Endometrial microvascular endothelial cells (primary cell): ENCODE measurements around the gene MUS81. TPM values are rescaled to one million over a fixed set of nuclear protein-coding genes. Genes with fewer than 3 reads are reported as not detected.

Experiments
- in situ Hi-C: cut with HindIII; loops from 2 replicates; pipeline ENCODE4 v1.10.0; 2017; ENCODE audit warnings: low sequenced_read_pairs, low pct_unique_long_range_greater_than_20kb; ENCODE audit errors: inconsistent ontology term
- total RNA-seq: library from RNA; depleted of rRNA; stranded (reverse); fragments of >200 nt; gene quantifications from one replicate; pipeline ENCODE4 v1.2.3, GENCODE V29; 2015; ENCODE audit errors: inconsistent ontology term

MUS81 gene
- total RNA-seq, 1 donor from 2014 or later: 50.1 TPM

DNA sequence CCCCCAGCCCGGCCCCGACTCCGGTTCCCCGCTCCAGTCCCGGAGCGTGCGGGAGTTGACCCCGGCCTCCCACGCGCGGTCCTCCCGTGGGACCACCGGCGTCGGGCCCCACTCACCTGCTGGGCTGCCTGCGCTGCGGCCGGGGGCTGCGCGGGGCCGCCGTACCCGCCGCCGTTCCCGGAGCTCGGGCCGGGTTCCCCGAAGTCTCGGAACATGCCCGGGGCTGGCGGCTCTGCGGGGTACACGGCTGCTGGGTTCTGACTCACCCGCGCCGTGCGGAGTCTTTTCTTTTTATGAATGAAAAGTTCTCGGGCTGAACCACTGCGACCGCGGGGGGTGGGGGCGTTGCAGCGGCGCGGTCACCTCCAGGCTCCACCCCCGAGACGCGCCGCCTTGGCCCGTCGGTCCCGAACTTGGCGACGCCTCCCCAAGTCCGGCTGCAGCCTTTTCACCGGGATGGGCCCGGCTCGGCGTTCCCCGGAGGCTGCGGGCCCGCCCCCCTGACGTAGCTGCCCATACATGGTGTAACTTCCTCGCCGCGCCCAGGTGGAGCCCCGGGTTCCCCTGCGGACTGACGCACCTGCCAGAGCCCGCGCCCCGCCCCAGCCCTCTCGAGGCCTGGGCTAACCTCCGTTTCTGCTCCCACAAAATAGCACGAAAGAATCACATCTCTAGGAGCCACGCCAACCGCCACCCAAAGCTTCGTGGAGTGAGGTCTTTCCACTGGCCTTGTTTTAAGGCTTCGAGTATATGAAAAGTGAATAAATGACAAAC lies 40.1 kb downstream of the MUS81 start, which contains the start of gene FOSL1:
FOSL1 (minus strand) TSS at position 264 of the 774 bp plus-strand sequence; CDS start at position 215, 49 bp downstream.
- in situ Hi-C loops: no loop called here

DNA sequence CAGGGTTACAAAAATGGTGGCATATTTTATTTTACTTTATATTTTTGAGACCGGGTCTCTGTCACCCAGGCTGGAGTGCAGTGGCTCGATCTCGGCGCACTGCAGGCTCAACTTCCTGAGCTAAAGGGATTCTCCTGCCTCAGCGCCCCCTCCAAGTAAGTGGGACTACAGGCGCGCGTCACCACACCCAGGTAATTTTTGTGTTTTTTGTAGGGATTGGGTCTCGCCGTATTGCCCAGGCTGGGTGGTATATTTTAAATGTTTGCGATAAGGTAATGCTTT lies 40.6 kb downstream of the MUS81 start:
- in situ Hi-C loops: no loop called here

DNA sequence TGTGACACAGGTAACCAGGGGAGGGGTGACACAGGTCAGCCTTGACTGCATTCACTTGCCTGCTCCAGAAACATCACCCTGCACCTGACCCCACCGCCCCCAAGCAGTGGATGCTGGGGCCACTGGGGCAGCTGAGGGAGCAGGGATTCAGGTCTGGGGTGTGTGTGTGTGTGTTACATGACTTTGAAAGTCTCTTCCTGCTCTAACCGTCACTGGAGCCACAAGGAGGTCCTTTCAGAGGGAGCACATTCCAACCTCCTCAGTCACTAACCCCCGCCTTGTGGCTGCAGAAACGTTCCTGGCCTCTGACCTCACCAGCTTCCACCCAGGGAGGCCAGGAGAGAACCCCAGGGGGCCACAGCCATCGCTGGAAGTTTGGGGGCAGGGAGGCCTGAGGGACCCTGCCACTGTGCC lies 42.8 kb downstream of the MUS81 start:
- in situ Hi-C loops: no loop called here

DNA sequence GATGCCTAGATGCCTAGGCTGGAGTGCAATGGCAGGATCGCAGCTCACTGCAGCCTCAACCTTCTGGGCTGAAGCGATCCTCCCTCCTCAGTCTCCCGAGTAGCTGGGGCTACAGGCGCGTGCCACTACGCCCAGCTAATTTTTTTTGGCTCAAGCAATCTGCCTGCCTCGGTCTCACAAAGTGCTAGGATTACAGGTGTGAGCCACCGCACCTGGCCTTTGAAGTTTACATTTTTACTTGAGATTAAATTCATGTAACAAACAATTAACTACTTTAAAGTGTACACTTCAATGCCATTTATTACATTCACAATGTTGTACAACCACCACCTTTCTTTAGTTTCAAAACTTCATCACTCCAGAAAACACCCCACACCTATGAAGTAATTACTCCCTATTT lies 43.5 kb downstream of the MUS81 start:
- in situ Hi-C loops: no loop called here

DNA sequence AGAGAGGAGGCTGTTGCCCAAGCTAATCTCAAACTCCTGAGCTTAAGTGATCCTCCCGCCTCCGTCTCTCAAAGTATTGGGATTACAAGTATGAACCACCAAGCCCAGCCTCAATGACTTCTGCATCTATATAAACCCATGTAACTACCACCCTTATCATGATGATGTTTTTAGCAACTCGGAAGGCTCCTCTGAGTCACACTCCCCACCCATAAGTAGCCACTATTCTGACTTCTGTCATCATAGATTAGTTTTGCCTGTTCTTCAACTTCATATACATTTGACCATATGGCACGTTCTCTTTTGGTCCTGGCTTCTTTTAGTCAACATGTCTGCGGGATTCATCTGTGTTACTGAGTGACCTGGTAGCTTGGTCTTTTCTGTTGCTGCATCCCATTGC lies 46.4 kb downstream of the MUS81 start:
- in situ Hi-C loops: no loop called here

DNA sequence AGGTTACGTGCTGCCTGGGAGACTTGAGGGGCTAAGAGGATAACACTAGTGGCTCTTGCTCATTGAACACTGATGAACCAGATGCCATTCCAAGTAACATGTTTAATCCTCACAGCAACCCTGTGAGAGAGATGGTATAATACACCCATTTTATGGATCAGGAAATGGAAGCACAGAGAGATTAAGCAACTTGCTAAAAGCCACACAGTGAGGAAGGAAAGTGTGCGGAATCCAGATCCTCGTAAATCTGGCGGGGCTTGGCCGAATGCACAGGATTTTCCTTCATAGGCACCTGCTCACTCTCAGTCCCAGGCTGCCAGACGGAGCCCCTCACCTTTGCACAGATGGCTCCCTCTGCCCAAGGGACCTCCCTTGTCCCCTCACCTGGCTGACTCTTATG lies 47.6 kb downstream of the MUS81 start:
- in situ Hi-C loops: no loop called here

DNA sequence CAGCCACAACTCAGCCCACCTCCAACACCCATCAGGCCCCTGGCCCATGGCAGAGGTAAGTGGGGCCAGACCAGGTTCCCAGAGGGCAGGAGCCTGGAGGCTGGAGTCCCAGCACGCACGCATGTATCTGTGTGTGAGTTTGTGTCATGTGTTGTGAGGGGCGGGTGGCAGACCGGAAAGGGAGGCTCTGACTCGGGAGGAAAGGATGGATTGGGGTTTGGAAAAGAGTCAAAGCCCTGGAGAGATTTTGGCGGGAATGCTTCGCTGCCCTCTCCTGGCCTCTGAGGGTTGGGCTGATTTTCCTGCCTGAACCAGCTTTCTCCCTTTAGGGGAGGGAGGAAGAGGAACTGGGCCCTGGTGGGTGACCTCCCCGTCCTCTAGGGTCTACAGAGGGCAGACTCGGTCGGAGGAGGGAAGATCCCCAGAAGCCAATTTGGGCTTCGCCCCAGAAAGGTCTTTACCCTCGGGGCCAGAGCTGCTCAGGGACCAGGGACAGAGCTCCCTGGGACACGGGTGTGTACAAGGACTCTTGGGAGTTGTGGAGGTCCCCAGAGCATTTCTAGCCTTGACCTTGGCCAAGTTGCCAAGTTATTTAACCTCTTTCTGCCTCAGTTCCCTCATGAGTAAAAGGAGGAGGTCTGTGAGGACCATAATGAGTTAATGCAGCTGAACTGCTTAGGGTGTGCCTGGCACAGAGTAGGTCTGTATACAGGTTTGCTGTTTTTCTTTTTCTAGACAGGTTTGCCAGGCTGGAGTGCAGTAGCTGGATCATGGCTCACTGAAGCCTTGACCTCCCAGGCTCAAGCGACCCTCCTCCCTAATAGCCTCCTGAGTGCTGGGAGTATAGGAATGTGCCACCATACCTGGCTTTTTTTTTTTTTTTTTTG lies 51.7 kb downstream of the MUS81 start:
- in situ Hi-C loops: no loop called here

DNA sequence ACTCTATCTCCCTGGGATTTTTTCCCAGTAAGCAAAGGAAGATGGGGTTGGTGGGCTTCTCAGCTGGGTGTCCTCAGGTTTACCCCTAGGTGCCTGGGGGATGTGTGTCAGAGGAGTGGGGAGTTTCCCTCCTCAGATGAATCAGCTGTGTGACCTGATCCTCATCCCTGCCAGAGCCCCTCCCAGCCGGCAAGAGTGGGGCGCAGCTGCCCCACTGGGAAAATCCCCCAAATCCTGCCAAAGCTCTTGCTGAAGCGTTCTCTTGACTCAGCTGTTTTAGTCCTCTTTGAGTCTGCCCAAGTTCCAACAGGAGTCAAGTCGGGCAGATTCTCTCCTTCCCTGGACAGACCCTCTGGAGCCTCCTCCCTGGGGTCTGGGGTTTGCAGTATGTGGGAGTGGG lies 52.6 kb downstream of the MUS81 start:
- in situ Hi-C loops: no loop called here

DNA sequence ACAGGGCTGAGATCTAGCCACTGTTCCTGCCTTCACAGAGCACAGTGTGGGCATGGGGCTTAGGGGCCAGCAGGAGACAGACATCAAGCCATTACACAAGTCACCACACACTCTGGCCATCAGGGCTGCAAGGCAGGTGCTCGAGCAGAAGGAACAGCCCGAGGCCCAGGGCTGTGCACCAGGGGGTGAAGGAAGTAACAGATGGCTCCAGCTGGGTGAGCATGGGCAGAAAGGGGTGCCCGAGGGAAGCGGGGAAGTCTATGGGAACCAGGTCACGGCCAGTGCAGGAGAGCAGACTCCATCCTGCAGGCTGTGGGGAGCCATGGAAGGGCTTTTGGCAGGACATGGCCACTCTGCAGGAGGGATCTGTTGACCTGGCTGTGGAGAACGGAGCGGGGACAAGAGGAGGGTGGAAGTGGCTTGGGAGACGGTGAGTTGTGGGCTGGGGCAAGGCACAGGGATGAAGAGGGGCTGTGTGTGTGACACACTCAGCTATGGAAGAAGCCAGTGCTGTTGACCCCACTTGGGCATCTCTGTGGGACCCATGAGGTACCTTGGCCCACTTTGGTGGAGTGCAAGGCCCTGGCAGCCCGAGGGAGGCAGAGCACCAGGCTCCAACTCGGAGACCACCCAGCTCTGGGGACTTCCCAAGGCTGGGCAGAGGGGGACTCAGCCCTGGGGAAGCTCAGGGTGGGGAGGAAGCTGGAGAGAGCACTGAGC lies 55.0 kb downstream of the MUS81 start:
- in situ Hi-C loops: no loop called here

DNA sequence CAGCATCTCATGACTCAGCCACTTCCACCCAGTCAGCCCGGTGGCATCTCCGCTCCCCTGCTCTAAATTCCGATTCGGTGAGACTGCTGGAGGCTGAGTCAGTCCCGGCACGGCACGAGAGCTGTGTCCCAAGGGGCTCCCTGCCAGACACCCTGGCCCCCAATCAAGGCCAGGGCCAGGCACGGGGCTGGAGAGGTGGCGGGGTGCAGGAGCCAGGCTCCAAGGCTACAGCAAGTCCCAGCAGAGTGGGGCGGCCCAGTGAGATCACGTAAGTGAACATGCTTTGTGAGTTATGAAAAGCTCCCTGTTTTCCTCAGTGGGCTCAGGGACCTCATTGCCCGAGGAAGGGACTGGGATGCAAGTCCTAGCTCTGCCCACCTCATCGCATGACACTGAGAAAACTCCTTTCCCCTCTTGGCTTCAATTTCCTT lies 55.6 kb downstream of the MUS81 start:
- in situ Hi-C loops: no loop called here

Other genes starting within 250 kb of the MUS81 start
- gene MAP3K11, start 246.2 kb upstream of the MUS81 start, total RNA-seq: 101 TPM
- gene PCNX3, start 244.7 kb upstream of the MUS81 start, total RNA-seq: 44.9 TPM
- 53.4 TPM for gene SIPA1, start 222.3 kb upstream of the MUS81 start, total RNA-seq
- gene RELA, start 197.5 kb upstream of the MUS81 start, total RNA-seq: 69.7 TPM
- gene KAT5, start 148.2 kb upstream of the MUS81 start, total RNA-seq: 34.0 TPM
- gene RNASEH2C, start 139.6 kb upstream of the MUS81 start, total RNA-seq: 110 TPM
- gene AP5B1, start 79.5 kb upstream of the MUS81 start, total RNA-seq: 8.5 TPM
- not detected for gene OVOL1, start 73.4 kb upstream of the MUS81 start, total RNA-seq
- gene SNX32, start 26.5 kb upstream of the MUS81 start, total RNA-seq: not detected
- 2,359 TPM for gene CFL1, start 2.3 kb upstream of the MUS81 start, total RNA-seq
- gene EFEMP2, start 12.4 kb downstream of the MUS81 start, total RNA-seq: 81.8 TPM
- not detected for gene CTSW, start 19.4 kb downstream of the MUS81 start, total RNA-seq
- gene FIBP, start 28.0 kb downstream of the MUS81 start, total RNA-seq: 154 TPM
- gene CCDC85B, start 30.2 kb downstream of the MUS81 start, total RNA-seq: 133 TPM
- 81.7 TPM for gene FOSL1, start 40.0 kb downstream of the MUS81 start, total RNA-seq
- gene C11orf68, start 58.6 kb downstream of the MUS81 start, total RNA-seq: 9.8 TPM
- gene DRAP1, start 59.0 kb downstream of the MUS81 start, total RNA-seq: 151 TPM
- gene TSGA10IP, start 85.0 kb downstream of the MUS81 start, total RNA-seq: not detected
- gene SART1, start 101.3 kb downstream of the MUS81 start, total RNA-seq: 34.7 TPM
- 36.8 TPM for gene EIF1AD, start 141.7 kb downstream of the MUS81 start, total RNA-seq
- 118 TPM for gene BANF1, start 142.1 kb downstream of the MUS81 start, total RNA-seq
- gene CST6, start 151.6 kb downstream of the MUS81 start, total RNA-seq: not detected
- gene CATSPER1, start 166.0 kb downstream of the MUS81 start, total RNA-seq: under 0.01 TPM
- not detected for gene GAL3ST3, start 188.7 kb downstream of the MUS81 start, total RNA-seq
- gene SF3B2, start 191.9 kb downstream of the MUS81 start, total RNA-seq: 134 TPM
- gene PACS1, start 209.8 kb downstream of the MUS81 start, total RNA-seq: 17.7 TPM